Stomach (tissue), 9 donors: Measurements from ENCODE around the gene AATK. TPM values are rescaled to one million over a fixed set of nuclear protein-coding genes. Genes with fewer than 3 reads are reported as not detected.

Source experiments
- DNase-seq, 2 donors: peaks; one replicate each; pipeline versions ENCODE4 v3.0.0 to v3.0.0-alpha.2; 2013 to 2019
- H3K27ac ChIP-seq, 5 donors: fragments of 200-600 bp in 4 of 5; sonication (generic) in 4 of 5; one replicate each; pipeline ENCODE4 v1.5.1; 2013 to 2019; ENCODE audit warnings: mild to moderate bottlenecking in 1 of 5, moderate library complexity in 1 of 5
- H3K27me3 ChIP-seq, 3 donors: fragments of 200-600 bp; sonication (generic); one replicate each; pipeline ENCODE4 v1.5.1; 2017 to 2019; ENCODE audit warnings: mixed run types in 1 of 3
- H3K36me3 ChIP-seq, 4 donors: fragments of 200-600 bp; sonication (generic); 1 replicate in 3 of 4; 2 replicates in 1 of 4; pipeline ENCODE4 v1.5.1; 2016 to 2019
- H3K4me1 ChIP-seq, 4 donors: fragments of 200-600 bp; sonication (generic); one replicate each; pipeline ENCODE4 v1.5.1; 2016 to 2019
- H3K4me3 ChIP-seq, 4 donors: fragments of 200-600 bp; sonication (generic) in 3 of 4; one replicate each; pipeline ENCODE4 v1.5.1; 2016 to 2019; ENCODE audit warnings: mild to moderate bottlenecking in 1 of 4
- H3K9me3 ChIP-seq, 4 donors: fragments of 200-600 bp; sonication (generic); one replicate each; pipeline ENCODE4 v1.5.1; 2016 to 2019
- EP300 ChIP-seq: sonication (generic); formaldehyde crosslinking; IDR thresholded peaks from one replicate; pipeline ENCODE4 v1.6.1; 2017; ENCODE audit warnings: antibody characterized with exemption
- POLR2A ChIP-seq, 4 donors: fragments of 450-650 bp; IDR thresholded peaks; one replicate each; pipeline ENCODE4 v1.6.1; 2016; ENCODE audit warnings: antibody characterized with exemption in 4 of 4, control low read depth in 2 of 4, mild to moderate bottlenecking in 1 of 4, moderate library complexity in 1 of 4
- POLR2AphosphoS5 ChIP-seq, 3 donors: sonication (generic); formaldehyde crosslinking; IDR thresholded peaks; one replicate each; pipeline ENCODE4 v1.6.1; 2016; ENCODE audit warnings: antibody characterized with exemption in 3 of 3
- WGBS, 5 donors: extraction: QIAGEN DNeasy Blood & Tissue Kit in 3 of 5; methylation state at CpG; one replicate each; pipeline versions ENCODE4 v1.1.5 to v1.1.7; 2013 to 2018; 5-methylcytosine and 5-hydroxymethylcytosine counted together
- intact Hi-C: fragments of 100-400 bp; cut with DNase I; formaldehyde crosslinking; loops from one replicate; pipeline ENCODE4 v1.15.1; 2023; ENCODE audit warnings: low total_unique reads
- polyA plus RNA-seq, 3 donors: library from polyadenylated mRNA; stranded (reverse); fragments of 200-250 nt; gene quantifications; one replicate each; pipeline ENCODE4 v1.2.3, GENCODE V29; 2013
- total RNA-seq, 5 donors: library from RNA; depleted of rRNA; stranded (reverse); fragments of >200 nt; gene quantifications; one replicate each; pipeline versions ENCODE4 v1.1.0 to v1.2.3, GENCODE V29; 2014 to 2016
- TF ChIP-seq, protein P1 (sequence below), 7 experiments: fragments of 450-650 bp in 4 of 7; fragments of 200-600 bp in 3 of 7; sonication (generic) in 3 of 7; IDR thresholded peaks; one replicate each; pipeline ENCODE4 v1.5.1; 2016 to 2019; ENCODE audit warnings: antibody characterized with exemption in 7 of 7, control low read depth in 2 of 7, mild to moderate bottlenecking in 1 of 7
- donor health status: healthy with polysubstance abuse.
- donor health status: Bipolar disorder and iron deficiency.
- donor health status: healthy.

Gene AATK
- total and polyA plus RNA-seq, 8 donors: 0.87 to 31.7 (median 7.3) TPM

DNA sequence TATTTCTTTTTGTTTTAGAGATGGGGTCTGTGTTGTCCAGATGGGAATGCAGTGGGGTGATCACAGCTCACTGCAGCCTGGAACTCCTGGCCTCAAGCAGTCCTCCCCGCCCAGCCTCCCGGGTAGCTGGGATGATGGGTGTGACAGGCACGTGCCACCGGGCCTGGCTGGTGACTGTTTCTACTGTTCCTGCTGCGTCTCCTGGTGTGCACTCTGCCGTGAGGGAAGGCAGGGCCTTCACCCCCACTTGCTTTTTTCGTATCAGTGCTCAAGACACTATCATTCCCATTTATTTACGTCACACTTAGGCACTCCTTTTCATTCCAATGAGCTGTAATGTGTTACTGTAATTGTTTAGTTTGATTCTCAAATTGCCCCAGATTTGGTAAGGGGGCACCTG, 26.0 kb downstream of the AATK start:
- WGBS, 5 donors: 50 to 74% (median 58%) methylated on average over 8 of the region's 8 CpGs
- H3K27me3 ChIP-seq: no peaks in the 10 kb centered on the region
- DNase-seq: no peak
- no peak overlapping the region for H3K27ac ChIP-seq
- TF ChIP-seq POLR2AphosphoS5 (IDR thresholded peaks at IDR 0.05) (no peak), POLR2A (IDR thresholded peaks at IDR 0.05) (no peak), EP300 (no peak)
- TF ChIP-seq, protein P1, sequence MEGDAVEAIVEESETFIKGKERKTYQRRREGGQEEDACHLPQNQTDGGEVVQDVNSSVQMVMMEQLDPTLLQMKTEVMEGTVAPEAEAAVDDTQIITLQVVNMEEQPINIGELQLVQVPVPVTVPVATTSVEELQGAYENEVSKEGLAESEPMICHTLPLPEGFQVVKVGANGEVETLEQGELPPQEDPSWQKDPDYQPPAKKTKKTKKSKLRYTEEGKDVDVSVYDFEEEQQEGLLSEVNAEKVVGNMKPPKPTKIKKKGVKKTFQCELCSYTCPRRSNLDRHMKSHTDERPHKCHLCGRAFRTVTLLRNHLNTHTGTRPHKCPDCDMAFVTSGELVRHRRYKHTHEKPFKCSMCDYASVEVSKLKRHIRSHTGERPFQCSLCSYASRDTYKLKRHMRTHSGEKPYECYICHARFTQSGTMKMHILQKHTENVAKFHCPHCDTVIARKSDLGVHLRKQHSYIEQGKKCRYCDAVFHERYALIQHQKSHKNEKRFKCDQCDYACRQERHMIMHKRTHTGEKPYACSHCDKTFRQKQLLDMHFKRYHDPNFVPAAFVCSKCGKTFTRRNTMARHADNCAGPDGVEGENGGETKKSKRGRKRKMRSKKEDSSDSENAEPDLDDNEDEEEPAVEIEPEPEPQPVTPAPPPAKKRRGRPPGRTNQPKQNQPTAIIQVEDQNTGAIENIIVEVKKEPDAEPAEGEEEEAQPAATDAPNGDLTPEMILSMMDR (IDR thresholded peaks at IDR 0.05): no peak
- H3K4me1 ChIP-seq: peaks cover 11 to 18% (median 11%) of the 10 kb centered on the region in 4 donors
- no peaks in the 10 kb centered on the region for H3K36me3 ChIP-seq
- no peak overlapping the region for H3K4me3 ChIP-seq
- H3K9me3 ChIP-seq: no peaks in the 10 kb centered on the region
- intact Hi-C loops: loop anchor here (10.0 kb wide), 1 partner anchor 95 kb away; the partner anchor contains the start of genes NDUFAF8 and TEPSIN

- Histone ChIP-seq H3K9me3 (no peaks in the 10 kb centered on the region), H3K36me3 (no peaks in the 10 kb centered on the region), H3K4me1 (peaks cover 11 to 18% (median 11%) of the 10 kb centered on the region in 4 donors), H3K4me3 (no peak overlapping the region), H3K27me3 (no peaks in the 10 kb centered on the region), H3K27ac (no peak overlapping the region)
- no peak for DNase-seq
- intact Hi-C loops: no loop called here
- 85 to 94% (median 90%) methylated on average over 8 of the region's 8 CpGs for WGBS, 5 donors
- TF ChIP-seq POLR2AphosphoS5 (IDR thresholded peaks at IDR 0.05): no peak
- no peak for TF ChIP-seq POLR2A (IDR thresholded peaks at IDR 0.05)
- TF ChIP-seq EP300: no peak
- TF ChIP-seq, protein P1 (IDR thresholded peaks at IDR 0.05): no peak
These were observed 26.6 kb downstream of the AATK start for GRCh38 chr17:81139428-81139827.

DNA sequence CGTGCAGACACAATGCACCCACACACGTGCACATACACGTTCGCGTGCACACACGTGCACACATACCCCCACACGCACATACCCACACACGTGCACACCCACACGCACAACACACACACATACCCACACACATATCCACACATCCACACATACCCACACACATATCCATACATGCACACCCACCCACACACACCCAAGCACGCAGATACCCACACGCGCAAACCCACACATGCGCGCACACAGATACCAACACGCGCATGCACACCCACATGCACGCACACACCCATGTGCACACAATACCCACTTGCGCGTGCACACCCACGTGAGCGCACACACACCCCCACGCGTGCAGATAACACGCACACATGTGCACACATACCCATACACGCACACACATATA, 27.5 kb downstream of the AATK start:
- Histone ChIP-seq H3K27ac (no peak overlapping the region), H3K4me3 (no peak overlapping the region), H3K36me3 (no peaks in the 10 kb centered on the region), H3K9me3 (no peaks in the 10 kb centered on the region), H3K27me3 (no peaks in the 10 kb centered on the region), H3K4me1 (peaks cover 11 to 18% (median 11%) of the 10 kb centered on the region in 4 donors)
- intact Hi-C loops: no loop called here
- TF ChIP-seq POLR2AphosphoS5 (IDR thresholded peaks at IDR 0.05) (no peak), POLR2A (IDR thresholded peaks at IDR 0.05) (no peak), EP300 (no peak)
- TF ChIP-seq, protein P1 (IDR thresholded peaks at IDR 0.05): no peak
- DNase-seq: no peak
- WGBS, 5 donors: 91 to 97% (median 92%) methylated on average over 25 of the region's 25 CpGs

- intact Hi-C loops: no loop called here
- no peak for DNase-seq
These were observed 27.9 kb downstream of the AATK start for GRCh38 chr17:81138083-81138482.

More at GRCh38 chr17:81138083-81138482, 27.9 kb downstream of the AATK start:
- H3K27me3 ChIP-seq: no peaks in the 10 kb centered on the region
- no peaks in the 10 kb centered on the region for H3K9me3 ChIP-seq
- no peaks in the 10 kb centered on the region for H3K36me3 ChIP-seq
- WGBS, 5 donors: 91 to 97% (median 91%) methylated on average over 14 to 15 of the region's 15 CpGs
- H3K4me3 ChIP-seq: no peak overlapping the region
- no peak for TF ChIP-seq POLR2A (IDR thresholded peaks at IDR 0.05)
- TF ChIP-seq POLR2AphosphoS5 (IDR thresholded peaks at IDR 0.05): no peak
- TF ChIP-seq EP300: no peak
- TF ChIP-seq, protein P1 (IDR thresholded peaks at IDR 0.05): no peak
- H3K27ac ChIP-seq: no peak overlapping the region
- H3K4me1 ChIP-seq: peaks cover 9 to 18% (median 10%) of the 10 kb centered on the region in 4 donors
